C4-2B (cell line): ENCODE results near the gene CCND3.

Experiments
- CTCF ChIP-seq: fragments of 450-650 bp; conservative IDR thresholded peaks from 2 replicates; pipeline ENCODE4 v1.5.1; 2017; ENCODE audit warnings: mild to moderate bottlenecking
- ZFX ChIP-seq: fragments of 450-650 bp; IDR thresholded peaks from 2 replicates; pipeline ENCODE4 v1.6.1; 2017

- TF ChIP-seq CTCF (no peak), ZFX (no peak)
Measured at GRCh38 chr6:41972826-41973225, 31.2 kb upstream of the CCND3 start.
